ENCODE results near the gene OR2T35.

- TF ChIP-seq ETV6 (CRISPR knock-in tag; conservative IDR thresholded peaks at IDR 0.05), result no peak
- no peak for TF ChIP-seq PBX3 (CRISPR knock-in tag; IDR thresholded peaks at IDR 0.05; ENCODE audit: borderline replicate concordance)
- no peak for TF ChIP-seq ZNF20 (CRISPR knock-in tag; IDR thresholded peaks at IDR 0.05)
- TF ChIP-seq MAFG (CRISPR knock-in tag; IDR thresholded peaks at IDR 0.05), result no peak
- TF ChIP-seq NFE2L1 (CRISPR knock-in tag; IDR thresholded peaks at IDR 0.05; ENCODE audit: borderline replicate concordance), result no peak
- no peak for TF ChIP-seq ZHX1 (CRISPR knock-in tag; IDR thresholded peaks at IDR 0.05; ENCODE audit: low read depth)
- no peak for TF ChIP-seq E2F2 (CRISPR knock-in tag; IDR thresholded peaks at IDR 0.05; ENCODE audit: borderline replicate concordance)
- no peak for TF ChIP-seq RFX5 (IDR thresholded peaks at IDR 0.05; ENCODE audit: low read depth, low read length)
- no peak for TF ChIP-seq PATZ1 (CRISPR knock-in tag; IDR thresholded peaks at IDR 0.05)
Observed at GRCh38 chr1:248589334-248589733, 55.7 kb downstream of the OR2T35 start.
